MCF 10A (cell line): ENCODE data around the gene PCDHA7. TPM values are rescaled to one million over a fixed set of nuclear protein-coding genes. Genes with fewer than 3 reads are reported as not detected.
"Not testable (repeated sequence)": the region's sequence is repeated elsewhere in the genome, so short reads cannot be mapped to it uniquely, and the experiment has no call there.

Experiments used
- BruUV-seq: library from RNA; stranded (reverse); fragments of 400-500 nt; replicated peaks from 2 replicates; lab custom pipeline; 2021; lab: Mats Ljungman, UMichigan
- CTCF ChIA-PET: fragments of 300-600 bp; sonication (Branson Sonifier 250); formaldehyde crosslinking; extraction: SDS; loops from one replicate; lab custom pipeline; 2021; ENCODE audit warnings: antibody characterized with exemption, inconsistent platforms; lab: Yijun Ruan, JAX
- POLR2A ChIA-PET: fragments of 300-600, 350-650 bp; sonication (Branson Sonifier 250); formaldehyde crosslinking; extraction: SDS; loops from one replicate; lab custom pipeline; 2020; ENCODE audit warnings: antibody characterized with exemption, inconsistent platforms; lab: Yijun Ruan, JAX
- DNase-seq: peaks from one replicate; pipeline ENCODE4 v3.0.0-alpha.2; 2018; ENCODE audit not compliant: unreplicated experiment
- H3K27ac Mint-ChIP-seq: one replicate; pipeline ENCODE4 v1.8.0; 2022; ENCODE audit warnings: mild to moderate bottlenecking, low read depth, mixed read lengths; ENCODE audit not compliant: unreplicated experiment
- H3K27me3 Mint-ChIP-seq: one replicate; pipeline ENCODE4 v1.8.0; 2022; ENCODE audit warnings: mixed read lengths; ENCODE audit not compliant: insufficient read depth, unreplicated experiment
- H3K36me3 Mint-ChIP-seq: one replicate; pipeline ENCODE4 v1.8.0; 2022; ENCODE audit warnings: mild to moderate bottlenecking, moderate library complexity, mixed read lengths; ENCODE audit not compliant: insufficient read depth, unreplicated experiment
- H3K4me1 Mint-ChIP-seq: one replicate; pipeline ENCODE4 v1.8.0; 2022; ENCODE audit warnings: mixed read lengths; ENCODE audit not compliant: insufficient read depth, unreplicated experiment
- H3K4me3 Mint-ChIP-seq: one replicate; pipeline ENCODE4 v1.8.0; 2022; ENCODE audit warnings: mild to moderate bottlenecking, moderate library complexity, mixed read lengths; ENCODE audit not compliant: unreplicated experiment
- H3K9me3 Mint-ChIP-seq: one replicate; pipeline ENCODE4 v1.8.0; 2022; ENCODE audit warnings: mixed read lengths; ENCODE audit not compliant: unreplicated experiment
- CTCF ChIP-seq: fragments of 200-600 bp; IDR thresholded peaks from one replicate; pipeline ENCODE4 v1.8.0; 2022; ENCODE audit warnings: antibody characterized with exemption, mild to moderate bottlenecking; ENCODE audit not compliant: unreplicated experiment
- intact Hi-C: fragments of 100-400 bp; cut with micrococcal nuclease; formaldehyde crosslinking; loops from 2 replicates; pipeline ENCODE4 v1.14.1; 2022
- total RNA-seq: library from RNA; stranded (reverse); gene quantifications from 2 replicates; pipeline ENCODE4 v1.2.3, GENCODE V29; 2022

Gene PCDHA7
- total RNA-seq, 1 experiment from 2014 or later: 0.40 TPM

DNA sequence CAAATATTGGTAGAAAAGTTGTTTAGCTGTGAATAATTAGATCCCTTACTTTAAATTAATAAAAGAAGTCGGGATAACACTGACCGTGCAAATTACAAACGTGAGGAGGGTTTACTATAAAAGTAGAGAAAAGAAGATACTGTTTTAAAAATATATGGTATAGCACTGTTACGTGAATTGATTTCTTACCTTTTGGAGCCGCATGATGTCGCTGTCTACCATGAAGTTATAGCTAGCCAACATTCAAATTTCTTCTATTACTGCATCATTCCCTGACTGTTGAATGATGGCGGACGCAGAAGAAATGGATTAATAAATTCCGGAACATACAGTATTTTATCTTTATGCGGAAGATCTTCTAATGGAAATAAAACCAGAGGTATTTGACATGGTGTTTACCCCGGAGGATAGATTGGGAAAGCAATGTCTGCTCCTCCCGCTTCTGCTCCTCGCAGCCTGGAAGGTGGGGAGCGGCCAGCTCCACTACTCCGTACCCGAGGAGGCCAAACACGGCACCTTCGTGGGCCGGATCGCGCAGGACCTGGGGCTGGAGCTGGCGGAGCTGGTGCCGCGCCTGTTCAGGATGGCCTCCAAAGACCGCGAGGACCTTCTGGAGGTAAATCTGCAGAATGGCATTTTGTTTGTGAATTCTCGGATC, 6.2 kb upstream of the PCDHA7 start, which contains the start of gene PCDHA6:
Gene PCDHA6 (plus strand): TSS at position 257 of the 658 bp plus-strand sequence. CDS start 132 bp downstream, at position 389.
- TSS peak; percentile 39 for BruUV-seq
- H3K36me3 Mint-ChIP-seq: peaks cover 5% of the 10 kb centered on the region
- ChIA-PET POLR2A (interaction anchor here (1.2 to 2.6 kb wide), 3 partner anchors 20 to 221 kb away, joined by 3 to 19 read pairs (median 8); no protein-coding TSS in a partner anchor), CTCF (interaction anchor here (0.6 to 3.8 kb wide), 10 partner anchors 9 to 773 kb away, joined by 3 to 27 read pairs (median 4); partner anchors contain the start of gene PCDHA4)
- intact Hi-C loops: loop anchor here (1.0 kb wide), 1 partner anchor 213 kb away; no protein-coding TSS in a partner anchor
- H3K27ac Mint-ChIP-seq: no peak within 1 kb of the TSS
- peak; percentile 37 for TF ChIP-seq CTCF
- DNase-seq: peak; percentile 48
- H3K9me3 Mint-ChIP-seq: peaks cover 4% of the 10 kb centered on the region
- H3K27me3 Mint-ChIP-seq: no peaks in the 10 kb centered on the region
- peak within 1 kb of the TSS; percentile 81 for H3K4me3 Mint-ChIP-seq
- no peaks in the 10 kb centered on the region for H3K4me1 Mint-ChIP-seq

DNA sequence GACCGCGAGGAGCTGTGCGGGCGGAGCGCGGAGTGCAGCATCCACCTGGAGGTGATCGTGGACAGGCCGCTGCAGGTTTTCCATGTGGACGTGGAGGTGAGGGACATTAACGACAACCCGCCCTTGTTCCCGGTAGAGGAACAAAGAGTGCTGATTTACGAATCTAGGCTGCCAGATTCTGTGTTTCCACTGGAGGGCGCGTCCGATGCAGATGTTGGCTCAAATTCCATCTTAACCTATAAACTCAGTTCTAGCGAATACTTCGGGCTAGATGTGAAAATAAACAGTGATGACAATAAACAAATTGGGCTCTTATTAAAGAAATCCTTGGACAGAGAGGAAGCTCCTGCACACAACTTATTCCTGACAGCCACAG, 5.7 kb upstream of the PCDHA7 start:
- intact Hi-C loops: no loop called here
- Mint-ChIP-seq H3K4me3 (peak overlapping the region; percentile 81), H3K4me1 (no peaks in the 10 kb centered on the region), H3K9me3 (peaks cover 9% of the 10 kb centered on the region), H3K27me3 (no peaks in the 10 kb centered on the region), H3K36me3 (peaks cover 5% of the 10 kb centered on the region), H3K27ac (no peak overlapping the region)
- DNase-seq: peak; percentile 8
- POLR2A ChIA-PET: interaction anchor here (1.2 to 2.6 kb wide), 3 partner anchors 21 to 221 kb away, joined by 3 to 19 read pairs (median 8); no protein-coding TSS in a partner anchor
- TF ChIP-seq CTCF: peak; percentile 15
- no TSS peak for BruUV-seq
- CTCF ChIA-PET: interaction anchor here (0.8 to 3.8 kb wide), 7 partner anchors 10 to 735 kb away, joined by 3 to 27 read pairs (median 5); partner anchors contain the start of gene PCDHA4

DNA sequence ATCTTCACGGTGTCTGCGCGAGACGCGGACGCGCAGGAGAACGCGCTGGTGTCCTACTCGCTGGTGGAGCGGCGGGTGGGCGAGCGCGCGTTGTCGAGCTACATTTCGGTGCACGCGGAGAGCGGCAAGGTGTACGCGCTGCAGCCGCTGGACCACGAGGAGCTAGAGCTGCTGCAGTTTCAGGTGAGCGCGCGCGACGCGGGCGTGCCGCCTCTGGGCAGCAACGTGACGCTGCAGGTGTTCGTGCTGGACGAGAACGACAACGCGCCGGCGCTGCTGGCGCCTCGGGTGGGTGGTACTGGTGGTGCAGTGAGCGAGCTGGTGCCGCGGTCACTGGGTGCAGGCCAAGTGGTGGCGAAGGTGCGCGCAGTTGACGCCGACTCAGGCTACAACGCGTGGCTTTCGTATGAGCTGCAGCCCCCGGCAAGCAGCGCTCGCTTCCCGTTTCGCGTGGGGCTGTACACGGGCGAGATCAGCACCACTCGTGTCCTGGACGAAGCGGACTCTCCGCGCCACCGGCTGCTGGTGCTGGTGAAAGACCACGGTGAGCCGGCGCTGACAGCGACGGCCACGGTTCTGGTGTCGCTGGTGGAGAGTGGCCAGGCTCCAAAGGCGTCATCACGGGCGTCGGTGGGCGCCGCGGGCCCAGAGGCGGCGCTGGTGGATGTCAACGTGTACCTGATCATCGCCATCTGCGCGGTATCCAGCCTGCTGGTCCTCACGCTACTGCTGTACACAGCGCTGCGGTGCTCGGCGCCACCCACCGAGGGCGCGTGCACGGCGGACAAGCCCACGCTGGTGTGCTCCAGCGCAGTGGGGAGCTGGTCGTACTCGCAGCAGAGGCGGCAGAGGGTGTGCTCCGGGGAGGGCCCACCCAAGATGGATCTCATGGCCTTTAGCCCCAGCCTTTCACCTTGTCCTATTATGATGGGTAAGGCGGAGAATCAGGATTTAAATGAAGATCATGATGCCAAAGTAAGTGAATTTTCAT, 4.3 kb upstream of the PCDHA7 start:
- POLR2A ChIA-PET, intact Hi-C loops, H3K27me3 Mint-ChIP-seq, H3K9me3 Mint-ChIP-seq, BruUV-seq, H3K4me3 Mint-ChIP-seq, H3K36me3 Mint-ChIP-seq, H3K27ac Mint-ChIP-seq, H3K4me1 Mint-ChIP-seq, DNase-seq: not testable (repeated sequence)
- CTCF ChIA-PET: interaction anchor here (2.3 kb wide), 1 partner anchor 23 kb away, joined by 15 read pairs; the partner anchor contains the start of gene PCDHA4

GRCh38 chr5:140834439-140835008, 455 bp downstream of the PCDHA7 start:
- H3K4me1 Mint-ChIP-seq, BruUV-seq, H3K36me3 Mint-ChIP-seq, DNase-seq, H3K27ac Mint-ChIP-seq, H3K4me3 Mint-ChIP-seq, H3K27me3 Mint-ChIP-seq, intact Hi-C loops: not testable (repeated sequence)
- peaks cover 20% of the 10 kb centered on the region for H3K9me3 Mint-ChIP-seq
- CTCF ChIA-PET: interaction anchor here (0.6 kb wide), 1 partner anchor 223 kb away, joined by 3 read pairs; no protein-coding TSS in a partner anchor
- POLR2A ChIA-PET: interaction anchor here (1.7 kb wide), 1 partner anchor 206 kb away, joined by 4 read pairs; no protein-coding TSS in a partner anchor
